ENCODE results near the gene BTN1A1. TPM values are rescaled to one million over a fixed set of nuclear protein-coding genes. Genes with fewer than 3 reads are reported as not detected.

BTN1A1 gene
- total and polyA plus RNA-seq, 9 of the 15 experiments (the other 6 are each of a cell fraction or from before 2014, with no cell fraction given) = 0.01 to 0.15 (median 0.06) TPM; not detected in 4

GRCh38 chr6:26521600-26522391 is 21.7 kb downstream of the BTN1A1 start (continued):
- TF ChIP-seq THRA (IDR thresholded peaks at IDR 0.05) = no peak
- TF ChIP-seq ARNT (IDR thresholded peaks at IDR 0.05) = no peak; a peak in 1 of 4 replicates
- peak; percentile 54; the same call in 1 of the 2 replicates for TF ChIP-seq ADNP (tag; IDR thresholded peaks at IDR 0.05)
- TF ChIP-seq ZNF644 (tag; IDR thresholded peaks at IDR 0.05; ENCODE audit: low read depth) = peak; percentile 44; the same call in 1 of the 2 replicates
- TF ChIP-seq ZNF518B (CRISPR knock-in tag; IDR thresholded peaks at IDR 0.05) = no peak
- peak; percentile 88 for TF ChIP-seq ZNF583 (CRISPR knock-in tag; IDR thresholded peaks at IDR 0.05)
- no peak for TF ChIP-seq KDM2B (CRISPR knock-in tag; IDR thresholded peaks at IDR 0.05)
- peak; percentile 96 for TF ChIP-seq ETV1 (tag; conservative IDR thresholded peaks at IDR 0.05; ENCODE audit: low read depth)
- TF ChIP-seq VEZF1 (CRISPR knock-in tag; IDR thresholded peaks at IDR 0.05) = no peak
- peak; percentile 82 for TF ChIP-seq NCOA6 (IDR thresholded peaks at IDR 0.05)
- TF ChIP-seq MYNN (IDR thresholded peaks at IDR 0.05) = no peak
- TF ChIP-seq MYNN (CRISPR knock-in tag; IDR thresholded peaks at IDR 0.05) = no peak
- TF ChIP-seq ZNF830 (CRISPR knock-in tag; IDR thresholded peaks at IDR 0.05) = peak; percentile 94; the same call in 1 of the 2 replicates
- no peak for TF ChIP-seq PATZ1 (CRISPR knock-in tag; IDR thresholded peaks at IDR 0.05; ENCODE audit: borderline replicate concordance)
- 0 out of 2 replicates have a peak, but pooled peaks have one; percentile 23 for TF ChIP-seq HMBOX1 (IDR thresholded peaks at IDR 0.05)
- TF ChIP-seq ZBED1 (IDR thresholded peaks at IDR 0.05) = peak; percentile 49; the same call in 1 of the 2 replicates
- TF ChIP-seq SAP30 (IDR thresholded peaks at IDR 0.05; ENCODE audit: borderline replicate concordance, insufficient read depth, low read depth, low read length, poor library complexity, severe bottlenecking) = peak; percentile 73
- TF ChIP-seq YBX1 (IDR thresholded peaks at IDR 0.05) = no peak
- no peak for TF ChIP-seq MED1 (CRISPR knock-in tag; IDR thresholded peaks at IDR 0.05; ENCODE audit: borderline replicate concordance)
- no peak for TF ChIP-seq ZNF316 (IDR thresholded peaks at IDR 0.05)
